Measurements from ENCODE around the gene DGCR6L.
"Not testable (repeated sequence)": the region's sequence is repeated elsewhere in the genome, so short reads cannot be mapped to it uniquely, and the experiment has no call there.

GRCh38 chr22:20361752-20362229 is 41.9 kb upstream of the DGCR6L start:
- TF ChIP-seq CTCF (IDR thresholded peaks at IDR 0.05); OVOL2 (CRISPR knock-in tag; IDR thresholded peaks at IDR 0.05; ENCODE audit: borderline replicate concordance); HMGXB4 (CRISPR knock-in tag; IDR thresholded peaks at IDR 0.05); CREB1 (CRISPR knock-in tag; IDR thresholded peaks at IDR 0.05); ATF1 (CRISPR knock-in tag; IDR thresholded peaks at IDR 0.05); ZNF423 (CRISPR knock-in tag; IDR thresholded peaks at IDR 0.05); ETV6 (CRISPR knock-in tag; IDR thresholded peaks at IDR 0.05); JAZF1 (CRISPR knock-in tag; IDR thresholded peaks at IDR 0.05): not testable (repeated sequence)

Data from WTC11 (cell line).